DND-41 (cell line): ENCODE data around the gene SNTG2.

Experiments
- ATAC-seq: fragments of 200-7000 bp; cut with Tn5 transposase; 3 replicates; pipeline ENCODE4 v1.9.1; 2021; ENCODE audit warnings: low read depth; ENCODE audit not compliant: insufficient read depth
- DNase-seq: peaks from one replicate; pipeline ENCODE4 v3.0.0-alpha.2; 2020
- H2AFZ ChIP-seq: 2 replicates; pipeline ENCODE4 v1.6.0; 2012; ENCODE audit warnings: low read depth, low read length
- H3K27ac ChIP-seq: 2 replicates; pipeline ENCODE4 v1.5.1; 2012; ENCODE audit warnings: low read length, inconsistent platforms
- H3K27me3 ChIP-seq: fragments of 200-600 bp; sonication (generic); 2 replicates; pipeline ENCODE4 v1.6.0; 2012; ENCODE audit warnings: low read length, mild to moderate bottlenecking, inconsistent platforms; ENCODE audit not compliant: insufficient read depth, poor library complexity
- H3K36me3 ChIP-seq: 2 replicates; pipeline ENCODE4 v1.5.1; 2012; ENCODE audit warnings: low read length, inconsistent platforms; ENCODE audit not compliant: insufficient read depth
- H3K4me1 ChIP-seq: 2 replicates; pipeline ENCODE4 v1.5.1; 2012; ENCODE audit warnings: mild to moderate bottlenecking, low read length; ENCODE audit not compliant: insufficient read depth
- H3K4me2 ChIP-seq: 2 replicates; pipeline ENCODE4 v1.6.0; 2012; ENCODE audit warnings: mild to moderate bottlenecking, moderate library complexity, low read length, inconsistent platforms; ENCODE audit not compliant: insufficient read depth
- H3K4me3 ChIP-seq, 2 experiments: fragments of 200-600 bp in 1 of 2; shearing (Covaris generic) in 1 of 2; 2 replicates each; pipeline ENCODE4 v1.5.1; 2012 to 2016; ENCODE audit warnings: inconsistent platforms in 2 of 2, low read length in 2 of 2, mild to moderate bottlenecking in 2 of 2, low read depth in 1 of 2, moderate library complexity in 1 of 2
- H3K79me2 ChIP-seq: 2 replicates; pipeline ENCODE4 v1.6.0; 2012; ENCODE audit warnings: low read length, inconsistent platforms; ENCODE audit not compliant: insufficient read depth
- H3K9ac ChIP-seq: 2 replicates; pipeline ENCODE4 v1.6.0; 2012; ENCODE audit warnings: low read depth, mild to moderate bottlenecking, inconsistent platforms, low read length, moderate library complexity
- H3K9me3 ChIP-seq: 2 replicates; pipeline ENCODE4 v1.5.1; 2012; ENCODE audit warnings: low read length, moderate library complexity, mild to moderate bottlenecking, inconsistent platforms; ENCODE audit not compliant: insufficient read depth, severe bottlenecking
- H4K20me1 ChIP-seq: 2 replicates; pipeline ENCODE4 v1.6.0; 2012; ENCODE audit warnings: low read length; ENCODE audit not compliant: insufficient read depth
- EZH2 ChIP-seq: IDR thresholded peaks from 3 replicates; pipeline ENCODE4 v1.6.1; 2012; ENCODE audit warnings: borderline replicate concordance, low read depth, mild to moderate bottlenecking, moderate library complexity, low read length, inconsistent platforms; ENCODE audit not compliant: severe bottlenecking
- TF ChIP-seq, protein P1 (sequence below): IDR thresholded peaks from 2 replicates; pipeline ENCODE4 v1.5.1; 2012; ENCODE audit warnings: borderline replicate concordance, low read length, moderate library complexity, mild to moderate bottlenecking; ENCODE audit not compliant: poor library complexity, severe bottlenecking; ENCODE audit errors: extremely low read depth

Gene SNTG2

DNA sequence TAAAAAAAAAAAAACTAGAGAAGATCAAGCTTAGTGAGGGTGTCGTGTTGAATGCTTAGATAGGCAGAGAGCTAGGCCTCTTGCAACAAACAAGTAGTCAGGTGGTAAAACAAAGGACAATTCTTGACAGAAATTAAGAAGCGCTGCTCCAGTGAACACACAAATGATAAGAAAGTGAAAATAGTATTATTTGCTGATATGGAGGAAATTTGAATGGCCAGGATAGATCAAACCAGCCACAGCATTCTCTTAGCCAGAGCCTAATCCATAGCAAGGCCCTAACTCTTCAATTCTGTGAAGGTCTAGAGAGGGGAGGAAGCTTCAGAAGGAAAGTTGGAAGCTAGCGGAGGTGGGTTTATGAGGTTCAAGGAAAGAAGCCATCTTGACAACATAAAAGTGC, 121.0 kb downstream of the SNTG2 start:
- H3K27ac ChIP-seq: no peak overlapping the region
- H3K4me1 ChIP-seq: no peaks in the 10 kb centered on the region
- no peaks in the 10 kb centered on the region for H3K36me3 ChIP-seq
- ATAC-seq (no peak), DNase-seq (no peak)
- no peak overlapping the region for H3K4me3 ChIP-seq
- no peak overlapping the region for H2AFZ ChIP-seq
- no peak overlapping the region for H3K9ac ChIP-seq
- H4K20me1 ChIP-seq: no peaks in the 10 kb centered on the region
- H3K4me2 ChIP-seq: no peak overlapping the region
- no peaks in the 10 kb centered on the region for H3K79me2 ChIP-seq
- no peak for TF ChIP-seq EZH2
- TF ChIP-seq, protein P1, sequence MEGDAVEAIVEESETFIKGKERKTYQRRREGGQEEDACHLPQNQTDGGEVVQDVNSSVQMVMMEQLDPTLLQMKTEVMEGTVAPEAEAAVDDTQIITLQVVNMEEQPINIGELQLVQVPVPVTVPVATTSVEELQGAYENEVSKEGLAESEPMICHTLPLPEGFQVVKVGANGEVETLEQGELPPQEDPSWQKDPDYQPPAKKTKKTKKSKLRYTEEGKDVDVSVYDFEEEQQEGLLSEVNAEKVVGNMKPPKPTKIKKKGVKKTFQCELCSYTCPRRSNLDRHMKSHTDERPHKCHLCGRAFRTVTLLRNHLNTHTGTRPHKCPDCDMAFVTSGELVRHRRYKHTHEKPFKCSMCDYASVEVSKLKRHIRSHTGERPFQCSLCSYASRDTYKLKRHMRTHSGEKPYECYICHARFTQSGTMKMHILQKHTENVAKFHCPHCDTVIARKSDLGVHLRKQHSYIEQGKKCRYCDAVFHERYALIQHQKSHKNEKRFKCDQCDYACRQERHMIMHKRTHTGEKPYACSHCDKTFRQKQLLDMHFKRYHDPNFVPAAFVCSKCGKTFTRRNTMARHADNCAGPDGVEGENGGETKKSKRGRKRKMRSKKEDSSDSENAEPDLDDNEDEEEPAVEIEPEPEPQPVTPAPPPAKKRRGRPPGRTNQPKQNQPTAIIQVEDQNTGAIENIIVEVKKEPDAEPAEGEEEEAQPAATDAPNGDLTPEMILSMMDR: no peak
- H3K27me3 ChIP-seq: no peaks in the 10 kb centered on the region
- no peaks in the 10 kb centered on the region for H3K9me3 ChIP-seq

DNA sequence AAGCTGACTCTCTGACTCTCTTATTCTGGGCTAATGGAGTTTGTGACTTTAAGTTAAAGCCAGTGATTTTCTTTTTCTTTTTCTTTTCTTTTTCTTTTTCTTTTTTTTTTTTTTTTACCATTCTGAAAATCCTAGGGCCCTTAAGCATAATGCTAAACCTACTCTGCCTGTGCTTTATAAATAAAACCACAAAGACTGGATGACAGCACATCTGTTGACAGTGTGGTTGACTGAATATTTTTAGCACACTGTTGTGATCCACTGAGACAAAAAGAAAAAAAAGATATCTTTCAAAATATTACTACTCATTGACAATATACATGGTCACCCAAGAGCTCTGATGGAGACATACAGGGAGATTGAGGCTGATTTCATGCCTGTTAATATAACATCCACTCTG, 121.6 kb downstream of the SNTG2 start:
- TF ChIP-seq EZH2: no peak
- TF ChIP-seq, protein P1: no peak
- H3K36me3 ChIP-seq: no peaks in the 10 kb centered on the region
- DNase-seq: no peak
- no peaks in the 10 kb centered on the region for H4K20me1 ChIP-seq
- no peak overlapping the region for H3K4me2 ChIP-seq
- no peak overlapping the region for H3K27ac ChIP-seq
- no peaks in the 10 kb centered on the region for H3K27me3 ChIP-seq
- H3K4me3 ChIP-seq: no peak overlapping the region
- no peaks in the 10 kb centered on the region for H3K4me1 ChIP-seq
- H3K79me2 ChIP-seq: no peaks in the 10 kb centered on the region
- H2AFZ ChIP-seq: no peak overlapping the region
- no peak overlapping the region for H3K9ac ChIP-seq
- peak; percentile 75; the same call in 2 of the 3 replicates for ATAC-seq
- H3K9me3 ChIP-seq: no peaks in the 10 kb centered on the region

DNA sequence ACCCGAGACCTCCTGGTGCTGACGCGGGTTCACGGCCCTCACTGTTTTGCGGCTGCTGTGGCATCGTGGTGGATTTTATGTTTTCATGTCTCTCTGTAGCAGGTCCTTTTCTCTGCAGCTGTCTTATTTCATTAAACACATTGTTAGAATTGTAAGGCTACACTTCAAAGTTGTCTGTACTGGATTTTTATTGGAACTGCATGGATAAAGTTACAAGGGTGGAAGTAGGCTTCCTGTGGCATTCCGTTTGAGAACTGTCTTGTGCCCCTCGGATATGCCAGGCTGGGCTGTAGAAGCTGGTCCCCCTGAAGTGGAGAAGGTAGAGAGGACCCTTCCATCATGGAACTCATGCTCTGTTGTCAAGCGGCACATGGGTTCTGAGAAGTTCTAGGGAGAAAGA, 127.3 kb downstream of the SNTG2 start:
- no peak for TF ChIP-seq EZH2
- TF ChIP-seq, protein P1: no peak
- no peak for DNase-seq
- Histone ChIP-seq H3K27ac (no peak overlapping the region), H3K4me1 (no peaks in the 10 kb centered on the region), H3K27me3 (no peaks in the 10 kb centered on the region), H3K79me2 (no peaks in the 10 kb centered on the region), H3K4me3 (no peak overlapping the region), H3K4me2 (no peak overlapping the region), H2AFZ (no peak overlapping the region), H3K9ac (no peak overlapping the region), H4K20me1 (peaks cover 3% of the 10 kb centered on the region; the same call in 1 of the 2 replicates), H3K36me3 (no peaks in the 10 kb centered on the region), H3K9me3 (no peaks in the 10 kb centered on the region)
- ATAC-seq: no peak

DNA sequence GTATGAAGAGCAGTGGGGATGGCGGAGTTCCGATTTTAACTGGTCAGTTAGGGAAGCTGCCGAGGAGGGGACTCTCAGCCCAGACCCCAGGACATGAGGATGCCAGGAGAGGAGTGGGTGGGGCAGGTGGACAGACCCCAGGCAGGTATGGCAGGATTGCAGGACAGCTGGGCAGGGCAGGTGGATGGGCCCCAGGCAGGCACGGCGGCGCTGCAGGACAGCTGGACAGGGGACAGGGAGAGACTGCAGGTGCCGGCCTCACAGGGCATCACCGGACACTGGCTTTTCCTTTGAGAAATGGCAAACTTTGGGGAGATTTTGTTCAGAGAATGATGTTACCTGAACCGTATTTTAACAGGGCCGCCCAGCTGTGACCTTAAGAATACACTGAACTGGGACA, 127.7 kb downstream of the SNTG2 start:
- no peak for TF ChIP-seq EZH2
- TF ChIP-seq, protein P1: no peak
- Histone ChIP-seq H3K4me3 (no peak overlapping the region), H3K27me3 (no peaks in the 10 kb centered on the region), H3K4me1 (no peaks in the 10 kb centered on the region), H3K4me2 (no peak overlapping the region), H3K36me3 (no peaks in the 10 kb centered on the region), H3K27ac (no peak overlapping the region), H4K20me1 (peaks cover 3% of the 10 kb centered on the region; the same call in 1 of the 2 replicates), H3K9me3 (no peaks in the 10 kb centered on the region), H2AFZ (no peak overlapping the region), H3K79me2 (no peaks in the 10 kb centered on the region), H3K9ac (no peak overlapping the region)
- no peak for ATAC-seq
- DNase-seq: no peak
